GM12891 (cell line): ENCODE results near the gene METTL21C.

ENCODE experiments used
- PAX5 ChIP-seq: IDR thresholded peaks from 2 replicates; pipeline ENCODE4 v1.6.1; 2011; ENCODE audit warnings: low read length, moderate library complexity, mild to moderate bottlenecking; ENCODE audit not compliant: insufficient read depth, severe bottlenecking
- POLR2A ChIP-seq: IDR thresholded peaks from 2 replicates; pipeline ENCODE4 v1.6.1; 2011; ENCODE audit warnings: low read depth, low read length, control low read depth
- POLR2AphosphoS5 ChIP-seq: IDR thresholded peaks from 2 replicates; pipeline ENCODE4 v1.6.1; 2011; ENCODE audit warnings: low read depth, low read length, control low read depth
- POU2F2 ChIP-seq: IDR thresholded peaks from 2 replicates; pipeline ENCODE4 v1.6.1; 2011; ENCODE audit warnings: low read depth, mild to moderate bottlenecking, control low read depth, low read length, moderate library complexity
- SPI1 ChIP-seq: IDR thresholded peaks from 2 replicates; pipeline ENCODE4 v1.6.1; 2011; ENCODE audit warnings: low read depth, low read length, control low read depth
- TAF1 ChIP-seq: IDR thresholded peaks from 2 replicates; pipeline ENCODE4 v1.6.1; 2011; ENCODE audit warnings: low read depth, low read length, control low read depth

- no peak for TF ChIP-seq PAX5
- no peak for TF ChIP-seq POLR2A
- no peak for TF ChIP-seq POLR2AphosphoS5
- TF ChIP-seq TAF1: no peak
- TF ChIP-seq SPI1: no peak
- no peak for TF ChIP-seq POU2F2
These were observed 6.5 kb upstream of the METTL21C start for GRCh38 chr13:102701331-102701730.
